Liver (tissue), 9 donors: ENCODE results near the gene COL8A2. TPM values are rescaled to one million over a fixed set of nuclear protein-coding genes. Genes with fewer than 3 reads are reported as not detected.
A peak's percentile ranks its signal among the peaks of the same experiment; 100 is the strongest.

ENCODE experiments used
- DNase-seq: peaks from one replicate; pipeline ENCODE4 v3.0.0-alpha.2; 2017; ENCODE audit warnings: low spot score
- H3K27ac ChIP-seq, 2 donors: one replicate each; pipeline ENCODE4 v1.7.0; 2013; ENCODE audit warnings: inconsistent platforms in 2 of 2, low read length in 2 of 2, control low read depth in 1 of 2, low read depth in 1 of 2, mild to moderate bottlenecking in 1 of 2
- H3K27me3 ChIP-seq, 4 donors: one replicate each; pipeline versions ENCODE4 v1.6.1 to v1.7.0; 2013; ENCODE audit warnings: low read length in 3 of 4, inconsistent platforms in 1 of 4, mild to moderate bottlenecking in 1 of 4, moderate library complexity in 1 of 4; ENCODE audit not compliant: control insufficient read depth in 4 of 4, insufficient read depth in 4 of 4
- H3K36me3 ChIP-seq, 4 donors: one replicate each; pipeline versions ENCODE4 v1.6.1 to v1.7.0; 2013; ENCODE audit warnings: low read length in 3 of 4, mild to moderate bottlenecking in 3 of 4, low read depth in 1 of 4, moderate library complexity in 1 of 4; ENCODE audit not compliant: control insufficient read depth in 4 of 4, insufficient read depth in 3 of 4
- H3K4me1 ChIP-seq, 4 donors: one replicate each; pipeline versions ENCODE4 v1.6.1 to v1.7.0; 2013; ENCODE audit warnings: low read length in 3 of 4, mild to moderate bottlenecking in 3 of 4, moderate library complexity in 1 of 4; ENCODE audit not compliant: control insufficient read depth in 4 of 4, insufficient read depth in 4 of 4
- H3K4me3 ChIP-seq, 3 donors: one replicate each; pipeline versions ENCODE4 v1.6.1 to v1.7.0; 2013; ENCODE audit warnings: low read length in 3 of 3, control low read depth in 1 of 3, low read depth in 1 of 3, mild to moderate bottlenecking in 1 of 3
- H3K9ac ChIP-seq, 2 donors: one replicate each; pipeline ENCODE4 v1.7.0; 2013; ENCODE audit warnings: low read length in 2 of 2, mild to moderate bottlenecking in 2 of 2, moderate library complexity in 2 of 2, control low read depth in 1 of 2, low read depth in 1 of 2
- H3K9me3 ChIP-seq, 4 donors: one replicate each; pipeline versions ENCODE4 v1.6.1 to v1.7.0; 2013; ENCODE audit warnings: low read length in 3 of 4; ENCODE audit not compliant: control insufficient read depth in 4 of 4
- EGR1 ChIP-seq, 2 donors: IDR thresholded peaks; 2 replicates each; pipeline ENCODE4 v1.6.1; 2016 to 2018; ENCODE audit warnings: antibody characterized with exemption in 2 of 2, low read depth in 2 of 2
- FOXA1 ChIP-seq: IDR thresholded peaks from 2 replicates; pipeline ENCODE4 v1.6.1; 2016; ENCODE audit warnings: antibody characterized with exemption
- FOXA2 ChIP-seq: IDR thresholded peaks from 2 replicates; pipeline ENCODE4 v1.6.1; 2016; ENCODE audit warnings: antibody characterized with exemption
- GABPA ChIP-seq, 2 donors: IDR thresholded peaks in 1 of 2; conservative IDR thresholded peaks in 1 of 2; 2 replicates each; pipeline ENCODE4 v1.6.1; 2016; ENCODE audit warnings: antibody characterized with exemption in 2 of 2, mild to moderate bottlenecking in 1 of 2, moderate library complexity in 1 of 2
- HNF4A ChIP-seq, 2 donors: conservative IDR thresholded peaks; 2 replicates each; pipeline ENCODE4 v1.6.1; 2016; ENCODE audit warnings: antibody characterized with exemption in 2 of 2, mild to moderate bottlenecking in 2 of 2
- HNF4G ChIP-seq: IDR thresholded peaks from 2 replicates; pipeline ENCODE4 v1.6.1; 2016; ENCODE audit warnings: antibody characterized with exemption
- JUND ChIP-seq, 2 donors: IDR thresholded peaks; 2 replicates each; pipeline ENCODE4 v1.6.1; 2016; ENCODE audit warnings: antibody characterized with exemption in 2 of 2
- RAD21 ChIP-seq, 2 donors: IDR thresholded peaks; 2 replicates each; pipeline ENCODE4 v1.6.1; 2016; ENCODE audit warnings: antibody characterized with exemption in 2 of 2, mild to moderate bottlenecking in 2 of 2
- RXRA ChIP-seq, 2 donors: IDR thresholded peaks; 2 replicates each; pipeline ENCODE4 v1.6.1; 2017 to 2018; ENCODE audit warnings: antibody characterized with exemption in 2 of 2, mild to moderate bottlenecking in 1 of 2
- SP1 ChIP-seq: IDR thresholded peaks from 2 replicates; pipeline ENCODE4 v1.6.1; 2018; ENCODE audit warnings: antibody characterized with exemption, mild to moderate bottlenecking
- TAF1 ChIP-seq: conservative IDR thresholded peaks from 2 replicates; pipeline ENCODE4 v1.6.1; 2016; ENCODE audit warnings: antibody characterized with exemption, mild to moderate bottlenecking
- YY1 ChIP-seq: IDR thresholded peaks from 2 replicates; pipeline ENCODE4 v1.6.1; 2016; ENCODE audit warnings: antibody characterized with exemption, mild to moderate bottlenecking
- WGBS: extraction: QIAGEN DNeasy Blood & Tissue Kit; methylation state at CpG from one replicate; pipeline ENCODE4 v1.1.7; 2013; 5-methylcytosine and 5-hydroxymethylcytosine counted together
- polyA plus RNA-seq, 2 donors: library from polyadenylated mRNA; stranded (reverse) in 1 of 2; unstranded in 1 of 2; fragments of 200-250 nt in 1 of 2; fragments of >200 nt in 1 of 2; fragmentation: Nextera tagmentation in 1 of 2; extraction: Ambion mirVana in 1 of 2; gene quantifications; one replicate each; pipeline versions ENCODE4 v1.2.1 to v1.2.3, GENCODE V29; 2013 to 2015
- total RNA-seq, 2 donors: library from RNA; depleted of rRNA; stranded (reverse); fragments of >200 nt; gene quantifications; one replicate each; pipeline ENCODE4 v1.2.3, GENCODE V29; 2014
- TF ChIP-seq, protein P1 (sequence below): IDR thresholded peaks from 2 replicates; pipeline ENCODE4 v1.6.1; 2016; ENCODE audit warnings: antibody characterized with exemption
- TF ChIP-seq, protein P2 (sequence below): IDR thresholded peaks from 2 replicates; pipeline ENCODE4 v1.6.1; 2016; ENCODE audit warnings: antibody characterized with exemption, mild to moderate bottlenecking
- TF ChIP-seq, protein P3 (sequence below): IDR thresholded peaks from 2 replicates; pipeline ENCODE4 v1.6.1; 2016; ENCODE audit warnings: antibody characterized with exemption
- TF ChIP-seq, protein P4 (sequence below): IDR thresholded peaks from 2 replicates; pipeline ENCODE4 v1.6.1; 2016; ENCODE audit warnings: antibody characterized with exemption
- donor health status: healthy.
- donor health status: healthy.
- donor health status: healthy.
- donor health status: healthy.
- donor health status: healthy.

Gene COL8A2
- total and polyA plus RNA-seq, 4 donors, result 0.04 to 0.47 (median 0.35) TPM

DNA sequence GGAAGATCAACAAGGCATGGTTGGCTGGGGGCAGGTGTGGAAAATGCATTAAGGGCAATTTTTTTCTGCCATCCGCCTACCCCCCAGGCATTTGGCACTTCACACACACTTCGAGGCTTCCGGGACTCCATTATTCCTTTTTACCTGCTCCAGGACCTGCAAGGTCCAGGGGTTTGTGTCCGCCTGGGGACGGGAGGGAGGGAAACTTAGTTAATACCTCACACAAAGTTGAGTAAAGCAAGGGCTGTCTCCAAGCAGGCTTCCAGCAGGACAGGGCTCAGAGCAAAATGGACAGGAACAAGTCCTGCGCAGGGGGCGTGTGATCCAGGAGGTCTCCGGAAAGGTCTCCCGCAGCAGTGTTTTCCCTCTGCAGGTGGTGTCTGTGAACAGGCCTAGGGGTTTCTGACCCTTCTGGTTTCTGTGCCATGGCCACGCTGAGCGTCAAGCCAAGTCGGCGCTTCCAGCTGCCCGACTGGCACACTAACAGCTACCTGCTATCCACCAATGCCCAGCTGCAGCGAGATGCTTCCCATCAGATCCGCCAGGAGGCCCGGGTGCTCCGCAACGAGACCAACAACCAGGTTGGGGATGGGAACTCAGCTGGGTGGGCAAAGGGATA lies 40.4 kb downstream of the COL8A2 start:
- Histone ChIP-seq H3K4me1 (peaks cover 4 to 9% (median 6%) of the 10 kb centered on the region in 4 donors), H3K4me3 (peak overlapping the region in 2 of 3 donors; percentile 20 to 47), H3K9me3 (no peaks in the 10 kb centered on the region), H3K9ac (no peak overlapping the region), H3K27ac (no peak overlapping the region), H3K27me3 (no peaks in the 10 kb centered on the region), H3K36me3 (no peaks in the 10 kb centered on the region)
- WGBS, result 49% methylated on average over 19 of the region's 19 CpGs
- TF ChIP-seq GABPA (IDR thresholded peaks at IDR 0.05 in 1 of 2, conservative IDR thresholded peaks at IDR 0.05 in 1 of 2) (no peak), EGR1 (IDR thresholded peaks at IDR 0.05; ENCODE audit: low read depth in 2 of 2) (no peak)
- no peak for DNase-seq

DNA sequence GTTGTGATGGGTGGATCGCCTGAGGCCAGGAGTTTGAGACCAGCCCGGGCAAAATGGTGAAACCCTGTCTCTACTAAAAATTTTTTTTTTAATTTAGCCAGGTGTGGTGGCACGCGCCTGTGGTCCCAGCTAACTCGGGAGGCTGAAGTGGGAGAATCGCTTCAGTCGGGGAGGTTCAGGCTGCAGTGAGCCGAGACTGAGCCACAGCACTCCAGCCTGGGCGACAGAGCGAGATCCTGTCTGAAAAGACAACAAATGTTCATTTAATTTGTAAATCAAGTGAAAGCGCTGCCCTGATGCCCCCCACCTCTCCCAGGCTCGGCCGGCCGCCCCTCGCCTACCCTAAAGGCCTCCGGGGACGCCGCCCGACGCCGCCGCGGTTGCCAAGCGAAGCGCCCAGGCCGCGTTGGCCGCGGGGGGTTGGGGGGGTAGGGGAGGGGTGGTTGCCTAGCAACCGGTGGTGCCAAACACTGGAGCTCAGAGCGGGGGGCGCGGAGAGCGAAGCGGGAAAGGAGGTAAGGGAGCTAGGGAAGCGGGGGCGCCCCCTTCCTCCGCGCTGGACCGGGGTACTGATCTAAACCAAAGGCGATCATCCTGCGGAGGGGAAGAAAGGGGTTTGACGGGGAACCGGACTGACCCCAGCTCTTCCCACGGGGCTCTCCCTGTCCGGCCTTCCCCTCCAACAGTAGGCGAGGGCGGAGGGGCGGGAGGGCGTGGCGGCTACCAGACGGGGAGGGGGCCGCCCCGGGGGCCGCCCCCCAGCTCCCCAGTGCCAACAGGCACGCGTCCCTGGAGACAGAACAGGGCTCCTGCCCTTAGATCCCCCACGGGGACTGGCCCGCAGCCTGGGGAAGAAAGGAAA lies 41.2 kb downstream of the COL8A2 start, which contains the start of gene TEKT2:
Gene TEKT2 (plus strand): TSS at position 460 of the 862 bp plus-strand sequence. CDS start 828 bp downstream, outside the sequence.
- H3K4me1 ChIP-seq, result peaks cover 0 to 5% (median 3%) of the 10 kb centered on the region in 4 donors
- WGBS, result 19% methylated on average over 59 of the region's 59 CpGs
- no peak within 1 kb of the TSS for H3K9ac ChIP-seq
- no peaks in the 10 kb centered on the region for H3K36me3 ChIP-seq
- H3K27ac ChIP-seq, result no peak within 1 kb of the TSS
- TF ChIP-seq HNF4A (conservative IDR thresholded peaks at IDR 0.05) (no peak), SP1 (no peak), TAF1 (no peak), GABPA (IDR thresholded peaks at IDR 0.05 in 1 of 2, conservative IDR thresholded peaks at IDR 0.05 in 1 of 2) (no peak), JUND (IDR thresholded peaks at IDR 0.05) (no peak), YY1 (no peak), FOXA1 (no peak), EGR1 (IDR thresholded peaks at IDR 0.05; ENCODE audit: low read depth in 2 of 2) (no peak), HNF4G (no peak), RXRA (IDR thresholded peaks at IDR 0.05) (no peak), RAD21 (IDR thresholded peaks at IDR 0.05) (no peak), FOXA2 (no peak)
- TF ChIP-seq, protein P1, sequence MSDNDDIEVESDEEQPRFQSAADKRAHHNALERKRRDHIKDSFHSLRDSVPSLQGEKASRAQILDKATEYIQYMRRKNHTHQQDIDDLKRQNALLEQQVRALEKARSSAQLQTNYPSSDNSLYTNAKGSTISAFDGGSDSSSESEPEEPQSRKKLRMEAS, result no peak
- TF ChIP-seq, protein P2, sequence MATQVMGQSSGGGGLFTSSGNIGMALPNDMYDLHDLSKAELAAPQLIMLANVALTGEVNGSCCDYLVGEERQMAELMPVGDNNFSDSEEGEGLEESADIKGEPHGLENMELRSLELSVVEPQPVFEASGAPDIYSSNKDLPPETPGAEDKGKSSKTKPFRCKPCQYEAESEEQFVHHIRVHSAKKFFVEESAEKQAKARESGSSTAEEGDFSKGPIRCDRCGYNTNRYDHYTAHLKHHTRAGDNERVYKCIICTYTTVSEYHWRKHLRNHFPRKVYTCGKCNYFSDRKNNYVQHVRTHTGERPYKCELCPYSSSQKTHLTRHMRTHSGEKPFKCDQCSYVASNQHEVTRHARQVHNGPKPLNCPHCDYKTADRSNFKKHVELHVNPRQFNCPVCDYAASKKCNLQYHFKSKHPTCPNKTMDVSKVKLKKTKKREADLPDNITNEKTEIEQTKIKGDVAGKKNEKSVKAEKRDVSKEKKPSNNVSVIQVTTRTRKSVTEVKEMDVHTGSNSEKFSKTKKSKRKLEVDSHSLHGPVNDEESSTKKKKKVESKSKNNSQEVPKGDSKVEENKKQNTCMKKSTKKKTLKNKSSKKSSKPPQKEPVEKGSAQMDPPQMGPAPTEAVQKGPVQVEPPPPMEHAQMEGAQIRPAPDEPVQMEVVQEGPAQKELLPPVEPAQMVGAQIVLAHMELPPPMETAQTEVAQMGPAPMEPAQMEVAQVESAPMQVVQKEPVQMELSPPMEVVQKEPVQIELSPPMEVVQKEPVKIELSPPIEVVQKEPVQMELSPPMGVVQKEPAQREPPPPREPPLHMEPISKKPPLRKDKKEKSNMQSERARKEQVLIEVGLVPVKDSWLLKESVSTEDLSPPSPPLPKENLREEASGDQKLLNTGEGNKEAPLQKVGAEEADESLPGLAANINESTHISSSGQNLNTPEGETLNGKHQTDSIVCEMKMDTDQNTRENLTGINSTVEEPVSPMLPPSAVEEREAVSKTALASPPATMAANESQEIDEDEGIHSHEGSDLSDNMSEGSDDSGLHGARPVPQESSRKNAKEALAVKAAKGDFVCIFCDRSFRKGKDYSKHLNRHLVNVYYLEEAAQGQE, result no peak
- TF ChIP-seq, protein P3, sequence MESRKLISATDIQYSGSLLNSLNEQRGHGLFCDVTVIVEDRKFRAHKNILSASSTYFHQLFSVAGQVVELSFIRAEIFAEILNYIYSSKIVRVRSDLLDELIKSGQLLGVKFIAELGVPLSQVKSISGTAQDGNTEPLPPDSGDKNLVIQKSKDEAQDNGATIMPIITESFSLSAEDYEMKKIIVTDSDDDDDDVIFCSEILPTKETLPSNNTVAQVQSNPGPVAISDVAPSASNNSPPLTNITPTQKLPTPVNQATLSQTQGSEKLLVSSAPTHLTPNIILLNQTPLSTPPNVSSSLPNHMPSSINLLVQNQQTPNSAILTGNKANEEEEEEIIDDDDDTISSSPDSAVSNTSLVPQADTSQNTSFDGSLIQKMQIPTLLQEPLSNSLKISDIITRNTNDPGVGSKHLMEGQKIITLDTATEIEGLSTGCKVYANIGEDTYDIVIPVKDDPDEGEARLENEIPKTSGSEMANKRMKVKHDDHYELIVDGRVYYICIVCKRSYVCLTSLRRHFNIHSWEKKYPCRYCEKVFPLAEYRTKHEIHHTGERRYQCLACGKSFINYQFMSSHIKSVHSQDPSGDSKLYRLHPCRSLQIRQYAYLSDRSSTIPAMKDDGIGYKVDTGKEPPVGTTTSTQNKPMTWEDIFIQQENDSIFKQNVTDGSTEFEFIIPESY, result no peak
- TF ChIP-seq, protein P4, sequence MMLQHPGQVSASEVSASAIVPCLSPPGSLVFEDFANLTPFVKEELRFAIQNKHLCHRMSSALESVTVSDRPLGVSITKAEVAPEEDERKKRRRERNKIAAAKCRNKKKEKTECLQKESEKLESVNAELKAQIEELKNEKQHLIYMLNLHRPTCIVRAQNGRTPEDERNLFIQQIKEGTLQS, result no peak
- no peaks in the 10 kb centered on the region for H3K27me3 ChIP-seq
- no peak for DNase-seq
- H3K9me3 ChIP-seq, result no peaks in the 10 kb centered on the region
- peak within 1 kb of the TSS in 2 of 3 donors; percentile 20 to 47 for H3K4me3 ChIP-seq
